Hepatocyte (in vitro differentiated cells): ENCODE measurements around the gene CTAGE8.
"Not testable (repeated sequence)": the region's sequence is repeated elsewhere in the genome, so short reads cannot be mapped to it uniquely, and the experiment has no call there.

ENCODE experiments used
- CTCF ChIP-seq: fragments of 200-600 bp; sonication (generic); IDR thresholded peaks from 2 replicates; pipeline ENCODE4 v1.5.1; 2016; ENCODE audit warnings: antibody characterized with exemption, mild to moderate bottlenecking; ENCODE audit not compliant: poor library complexity
- EZH2 ChIP-seq: fragments of 200-600 bp; sonication (generic); IDR thresholded peaks from 2 replicates; pipeline ENCODE4 v1.6.1; 2016; ENCODE audit warnings: antibody characterized with exemption, mild to moderate bottlenecking, borderline replicate concordance

GRCh38 chr7:144309702-144310101 is 40.6 kb upstream of the CTAGE8 start:
- not testable (repeated sequence) for TF ChIP-seq CTCF, EZH2
